Stimulated activated CD4-positive, alpha-beta T cell treated with anti-CD3 and anti-CD28 coated beads, Interleukin-1b, Interleukin-23, amount 100 ng/mL, for 24 hours (primary cell): ENCODE results near the gene STXBP5.
"Not testable (repeated sequence)": the region's sequence is repeated elsewhere in the genome, so short reads cannot be mapped to it uniquely, and the experiment has no call there.

Experiments
- DNase-seq, 4 experiments: peaks; one replicate each; pipeline ENCODE4 v3.0.0-alpha.2; 2020; ENCODE audit warnings: low read depth in 4 of 4, low spot score in 1 of 4

Gene STXBP5

GRCh38 chr6:147244832-147245231 is 40.6 kb downstream of the STXBP5 start:
- no peak for DNase-seq

GRCh38 chr6:147245693-147246092 is 41.5 kb downstream of the STXBP5 start:
- no peak for DNase-seq

GRCh38 chr6:147246853-147247635 is 42.8 kb downstream of the STXBP5 start:
- DNase-seq, result no peak

GRCh38 chr6:147248859-147249258 is 44.6 kb downstream of the STXBP5 start:
- DNase-seq, result no peak

GRCh38 chr6:147251072-147251471 is 46.9 kb downstream of the STXBP5 start:
- no peak for DNase-seq

GRCh38 chr6:147254929-147255473 is 50.8 kb downstream of the STXBP5 start:
- not testable (repeated sequence) for DNase-seq

GRCh38 chr6:147255948-147256674 is 51.9 kb downstream of the STXBP5 start:
- no peak for DNase-seq

GRCh38 chr6:147257760-147258159 is 53.5 kb downstream of the STXBP5 start:
- DNase-seq, result no peak

- no peak for DNase-seq
Observed at GRCh38 chr6:147260091-147260490, 55.9 kb downstream of the STXBP5 start.

- no peak for DNase-seq
Observed at GRCh38 chr6:147262946-147263345, 58.7 kb downstream of the STXBP5 start.

- DNase-seq, result no peak
Observed at GRCh38 chr6:147266821-147267220, 62.6 kb downstream of the STXBP5 start.

- no peak for DNase-seq
Observed at GRCh38 chr6:147267658-147268057, 63.4 kb downstream of the STXBP5 start.

- DNase-seq, result no peak
Observed at GRCh38 chr6:147268254-147268653, 64.0 kb downstream of the STXBP5 start.

GRCh38 chr6:147274012-147274411 is 69.8 kb downstream of the STXBP5 start:
- DNase-seq, result no peak

- no peak for DNase-seq
Observed at GRCh38 chr6:147274776-147275175, 70.6 kb downstream of the STXBP5 start.

GRCh38 chr6:147278891-147279290 is 74.7 kb downstream of the STXBP5 start:
- DNase-seq, result no peak

GRCh38 chr6:147279427-147279826 is 75.2 kb downstream of the STXBP5 start:
- no peak for DNase-seq

GRCh38 chr6:147281895-147282565 is 77.8 kb downstream of the STXBP5 start:
- no peak for DNase-seq

GRCh38 chr6:147282566-147282959 is 78.3 kb downstream of the STXBP5 start:
- DNase-seq, result no peak

GRCh38 chr6:147283460-147283859 is 79.2 kb downstream of the STXBP5 start:
- no peak for DNase-seq

GRCh38 chr6:147285087-147285855 is 81.1 kb downstream of the STXBP5 start:
- DNase-seq, result no peak
